ENCODE measurements around the gene TOX2. TPM values are rescaled to one million over a fixed set of nuclear protein-coding genes. Genes with fewer than 3 reads are reported as not detected.
"Not testable (repeated sequence)": the region's sequence is repeated elsewhere in the genome, so short reads cannot be mapped to it uniquely, and the experiment has no call there.

Gene TOX2
- total RNA-seq, 2 experiments from 2014 or later: 3.3 to 3.9 TPM

DNA sequence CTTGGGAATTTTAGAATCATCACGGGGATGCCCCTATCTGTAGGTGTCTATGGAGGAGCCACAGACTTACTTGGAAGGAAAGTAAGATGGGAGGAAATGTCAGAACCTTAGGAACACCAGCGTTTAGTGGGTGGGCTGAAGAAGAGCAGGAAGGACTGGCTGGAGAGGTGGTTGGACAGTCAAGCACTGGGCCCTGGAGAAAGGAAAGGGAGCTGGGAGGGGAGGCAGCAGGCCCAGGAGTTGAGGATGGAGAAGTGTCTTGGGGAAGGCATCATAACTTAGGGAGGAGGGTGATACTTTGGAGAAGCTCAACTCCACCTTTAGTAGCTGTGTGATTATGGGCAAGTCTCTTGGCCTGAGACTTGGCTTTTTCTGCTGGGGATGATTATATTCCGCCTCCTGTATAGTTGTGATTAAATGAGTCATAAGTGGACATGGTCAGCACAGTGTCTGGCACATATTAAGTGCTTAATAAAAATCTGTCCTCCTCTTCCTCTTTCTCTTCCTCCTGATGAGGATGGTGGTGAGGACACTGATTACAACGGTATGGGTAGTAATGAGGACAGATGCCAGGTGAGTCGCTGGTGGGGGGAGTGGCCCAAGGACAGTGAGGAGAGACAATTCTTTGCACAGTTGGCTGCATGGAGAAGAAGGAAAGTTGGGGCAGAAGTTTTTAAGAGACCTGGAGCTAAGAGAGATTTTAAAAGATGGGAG is 125.7 kb downstream of the TOX2 start:
- H3K27me3 Mint-ChIP-seq: no peaks in the 10 kb centered on the region
- no peaks in the 10 kb centered on the region for H3K9me3 Mint-ChIP-seq
- ATAC-seq (ENCODE audit: poor library complexity): no peak
- no peaks in the 10 kb centered on the region for H3K4me1 ChIP-seq (ENCODE audit: insufficient read depth, low read length)
- ChIA-PET CTCF (no interaction called here), POLR2A (no interaction called here)
- H3K27ac Mint-ChIP-seq: no peak overlapping the region
- peaks cover 0 to 4% of the 10 kb centered on the region in 2 experiments for H3K27me3 ChIP-seq (ENCODE audit: control insufficient read depth in 1 of 2, insufficient read depth in 2 of 2, low read length in 2 of 2)
- H3K27ac ChIP-seq (ENCODE audit: low read depth in 1 of 2, low read length in 2 of 2): no peak overlapping the region
- no peak for DNase-seq
- no peaks in the 10 kb centered on the region for H3K36me3 ChIP-seq (ENCODE audit: insufficient read depth, low read length)
- H3K4me3 Mint-ChIP-seq: no peak overlapping the region
- no peak overlapping the region for H3K4me3 ChIP-seq (ENCODE audit: low read length)
- intact Hi-C loops (cut with DNase I, micrococcal nuclease): no loop called here
- no peaks in the 10 kb centered on the region for H3K36me3 Mint-ChIP-seq (ENCODE audit: low read depth)
- H3K9me3 ChIP-seq (ENCODE audit: control insufficient read depth in 1 of 2, insufficient read depth in 1 of 2, low read length in 2 of 2): no peaks in the 10 kb centered on the region
- TF ChIP-seq, protein P1, sequence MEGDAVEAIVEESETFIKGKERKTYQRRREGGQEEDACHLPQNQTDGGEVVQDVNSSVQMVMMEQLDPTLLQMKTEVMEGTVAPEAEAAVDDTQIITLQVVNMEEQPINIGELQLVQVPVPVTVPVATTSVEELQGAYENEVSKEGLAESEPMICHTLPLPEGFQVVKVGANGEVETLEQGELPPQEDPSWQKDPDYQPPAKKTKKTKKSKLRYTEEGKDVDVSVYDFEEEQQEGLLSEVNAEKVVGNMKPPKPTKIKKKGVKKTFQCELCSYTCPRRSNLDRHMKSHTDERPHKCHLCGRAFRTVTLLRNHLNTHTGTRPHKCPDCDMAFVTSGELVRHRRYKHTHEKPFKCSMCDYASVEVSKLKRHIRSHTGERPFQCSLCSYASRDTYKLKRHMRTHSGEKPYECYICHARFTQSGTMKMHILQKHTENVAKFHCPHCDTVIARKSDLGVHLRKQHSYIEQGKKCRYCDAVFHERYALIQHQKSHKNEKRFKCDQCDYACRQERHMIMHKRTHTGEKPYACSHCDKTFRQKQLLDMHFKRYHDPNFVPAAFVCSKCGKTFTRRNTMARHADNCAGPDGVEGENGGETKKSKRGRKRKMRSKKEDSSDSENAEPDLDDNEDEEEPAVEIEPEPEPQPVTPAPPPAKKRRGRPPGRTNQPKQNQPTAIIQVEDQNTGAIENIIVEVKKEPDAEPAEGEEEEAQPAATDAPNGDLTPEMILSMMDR (IDR thresholded peaks at IDR 0.05): no peak
- peaks cover 1% of the 10 kb centered on the region for H3K4me1 Mint-ChIP-seq (ENCODE audit: low read depth)

DNA sequence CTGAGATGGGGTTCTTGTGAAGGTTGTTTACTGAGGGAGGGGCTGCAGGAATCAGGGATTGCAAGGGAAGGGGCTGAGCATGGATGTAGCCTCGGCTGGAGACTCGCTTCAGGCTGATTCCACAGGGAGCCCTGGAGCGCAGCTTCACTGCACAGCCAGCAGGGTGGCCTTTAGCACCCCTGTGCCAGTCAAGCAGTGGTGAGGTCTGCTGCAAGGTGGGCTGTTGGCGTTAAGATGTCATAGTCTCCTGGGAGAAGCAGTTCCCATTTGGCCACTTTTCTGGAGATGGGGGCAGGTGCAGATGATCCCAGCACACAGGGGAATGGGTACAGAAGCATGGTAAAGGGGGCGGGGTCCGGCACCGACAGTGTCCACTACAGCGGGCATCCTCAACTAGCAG is 126.3 kb downstream of the TOX2 start:
- intact Hi-C loops (cut with DNase I, micrococcal nuclease): no loop called here
- no peaks in the 10 kb centered on the region for H3K9me3 Mint-ChIP-seq
- CTCF ChIA-PET: no interaction called here
- no peaks in the 10 kb centered on the region for H3K27me3 Mint-ChIP-seq
- DNase-seq (peak in 1 of 14 experiments; percentile 4), ATAC-seq (ENCODE audit: poor library complexity) (no peak)
- H3K4me3 Mint-ChIP-seq: no peak overlapping the region
- Histone ChIP-seq H3K4me1 (ENCODE audit: insufficient read depth, low read length) (no peaks in the 10 kb centered on the region), H3K9me3 (ENCODE audit: control insufficient read depth in 1 of 2, insufficient read depth in 1 of 2, low read length in 2 of 2) (no peaks in the 10 kb centered on the region), H3K36me3 (ENCODE audit: insufficient read depth, low read length) (no peaks in the 10 kb centered on the region), H3K4me3 (ENCODE audit: low read length) (no peak overlapping the region), H3K27me3 (ENCODE audit: control insufficient read depth in 1 of 2, insufficient read depth in 2 of 2, low read length in 2 of 2) (peaks cover 0 to 4% of the 10 kb centered on the region in 2 experiments), H3K27ac (ENCODE audit: low read depth in 1 of 2, low read length in 2 of 2) (no peak overlapping the region)
- H3K27ac Mint-ChIP-seq: no peak overlapping the region
- TF ChIP-seq, protein P1 (IDR thresholded peaks at IDR 0.05): no peak
- no peaks in the 10 kb centered on the region for H3K36me3 Mint-ChIP-seq (ENCODE audit: low read depth)
- POLR2A ChIA-PET: no interaction called here
- no peaks in the 10 kb centered on the region for H3K4me1 Mint-ChIP-seq (ENCODE audit: low read depth)

DNA sequence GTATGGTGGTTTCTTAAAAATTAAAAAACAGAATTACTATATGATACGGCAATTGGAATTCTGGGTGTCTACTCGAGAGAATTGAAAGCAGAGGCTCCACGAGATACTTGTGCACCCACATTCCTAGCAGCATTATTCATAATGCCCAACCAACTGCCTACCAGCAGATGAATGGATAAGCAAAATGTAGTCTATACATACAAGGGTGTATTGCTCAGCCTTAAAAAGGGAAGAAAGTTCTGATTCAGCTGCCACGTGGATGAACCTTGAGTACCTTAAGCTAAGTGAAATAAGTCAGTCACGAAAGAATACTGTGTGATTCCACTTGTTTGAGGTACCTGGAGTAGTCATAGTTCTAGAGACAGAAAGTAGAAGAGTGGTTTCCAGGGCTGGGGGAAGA is 130.1 kb downstream of the TOX2 start:
- H3K36me3 Mint-ChIP-seq (ENCODE audit: low read depth); ATAC-seq (ENCODE audit: poor library complexity); H3K4me1 ChIP-seq (ENCODE audit: insufficient read depth, low read length); H3K27me3 Mint-ChIP-seq; H3K27ac Mint-ChIP-seq; intact Hi-C loops (cut with DNase I, micrococcal nuclease); H3K4me3 ChIP-seq (ENCODE audit: low read length); H3K27ac ChIP-seq (ENCODE audit: low read depth in 1 of 2, low read length in 2 of 2); DNase-seq; H3K36me3 ChIP-seq (ENCODE audit: insufficient read depth, low read length); CTCF ChIA-PET; POLR2A ChIA-PET; H3K4me1 Mint-ChIP-seq (ENCODE audit: low read depth); H3K9me3 Mint-ChIP-seq; H3K9me3 ChIP-seq (ENCODE audit: control insufficient read depth in 1 of 2, insufficient read depth in 1 of 2, low read length in 2 of 2); H3K27me3 ChIP-seq (ENCODE audit: control insufficient read depth in 1 of 2, insufficient read depth in 2 of 2, low read length in 2 of 2); H3K4me3 Mint-ChIP-seq: not testable (repeated sequence)

DNA sequence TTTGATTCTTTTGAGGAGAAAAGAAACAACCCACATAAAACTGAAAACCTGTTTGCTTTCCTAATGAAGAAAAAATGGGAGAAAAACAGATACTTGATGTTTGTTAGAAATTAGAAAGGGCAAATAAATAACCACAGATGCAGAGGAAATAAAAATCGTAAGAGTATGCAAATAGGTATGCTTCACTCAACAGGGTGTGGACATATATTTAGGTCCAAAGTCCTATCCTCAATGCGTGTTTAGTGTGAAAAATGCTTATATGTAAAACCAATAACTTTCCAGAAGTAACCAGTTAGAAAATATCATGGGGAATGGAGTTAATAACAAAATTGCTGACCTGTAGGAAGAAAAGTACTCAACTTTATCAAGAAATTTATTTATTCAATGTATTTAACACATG is 135.7 kb downstream of the TOX2 start:
- peaks cover 5% of the 10 kb centered on the region for H3K4me1 Mint-ChIP-seq (ENCODE audit: low read depth)

More for the DNA sequence above, 135.7 kb downstream of the TOX2 start:
- no peaks in the 10 kb centered on the region for H3K36me3 Mint-ChIP-seq (ENCODE audit: low read depth)
- no peaks in the 10 kb centered on the region for H3K27me3 Mint-ChIP-seq
- no peaks in the 10 kb centered on the region for H3K27me3 ChIP-seq (ENCODE audit: control insufficient read depth in 1 of 2, insufficient read depth in 2 of 2, low read length in 2 of 2)
- peaks cover 0 to 3% of the 10 kb centered on the region in 2 experiments for H3K9me3 ChIP-seq (ENCODE audit: control insufficient read depth in 1 of 2, insufficient read depth in 1 of 2, low read length in 2 of 2)
- no peak overlapping the region for H3K27ac Mint-ChIP-seq
- no peak for ATAC-seq (ENCODE audit: poor library complexity)
- H3K9me3 Mint-ChIP-seq: no peaks in the 10 kb centered on the region
- intact Hi-C loops (cut with DNase I, micrococcal nuclease): no loop called here
- no peaks in the 10 kb centered on the region for H3K4me1 ChIP-seq (ENCODE audit: insufficient read depth, low read length)
- H3K4me3 ChIP-seq (ENCODE audit: low read length): no peak overlapping the region
- DNase-seq: no peak
- TF ChIP-seq, protein P1 (IDR thresholded peaks at IDR 0.05): no peak
- CTCF ChIA-PET: interaction anchor here (1.5 kb wide), 1 partner anchor 33 kb away, joined by 3 read pairs; no protein-coding TSS in a partner anchor
- H3K4me3 Mint-ChIP-seq: no peak overlapping the region
- H3K36me3 ChIP-seq (ENCODE audit: insufficient read depth, low read length): no peaks in the 10 kb centered on the region
- H3K27ac ChIP-seq (ENCODE audit: low read depth in 1 of 2, low read length in 2 of 2): no peak overlapping the region
- POLR2A ChIA-PET: no interaction called here
